HT1080 (cell line): ENCODE measurements around the gene MPZL1. TPM values are rescaled to one million over a fixed set of nuclear protein-coding genes. Genes with fewer than 3 reads are reported as not detected.
A peak's percentile ranks its signal among the peaks of the same experiment; 100 is the strongest.
"Not testable (repeated sequence)": the region's sequence is repeated elsewhere in the genome, so short reads cannot be mapped to it uniquely, and the experiment has no call there.

Experiments
- DNase-seq: peaks from one replicate; pipeline ENCODE4 v3.0.0-alpha.2; 2015; ENCODE audit warnings: low read depth
- total RNA-seq: library from RNA; depleted of rRNA; stranded (reverse); fragments of >200 nt; shearing (Covaris generic); gene quantifications from 2 replicates; pipeline ENCODE4 v1.2.3, GENCODE V29; 2014

Gene MPZL1
- total RNA-seq, 1 experiment from 2014 or later: 70.0 TPM

GRCh38 chr1:167806235-167806634, 84.5 kb downstream of the MPZL1 start:
- DNase-seq: not testable (repeated sequence)

GRCh38 chr1:167806676-167807075, 84.9 kb downstream of the MPZL1 start:
- not testable (repeated sequence) for DNase-seq

GRCh38 chr1:167808104-167808503, 86.3 kb downstream of the MPZL1 start:
- DNase-seq: peak; percentile 82

- DNase-seq: no peak
These were observed 86.9 kb downstream of the MPZL1 start for GRCh38 chr1:167808690-167809089.

GRCh38 chr1:167812972-167813371, 91.2 kb downstream of the MPZL1 start:
- no peak for DNase-seq

- DNase-seq: no peak
These were observed 93.9 kb downstream of the MPZL1 start for GRCh38 chr1:167815650-167816049.

GRCh38 chr1:167819849-167820683, 98.3 kb downstream of the MPZL1 start:
- DNase-seq: peak; percentile 98

- DNase-seq: no peak
These were observed 99.0 kb downstream of the MPZL1 start for GRCh38 chr1:167820684-167821355.

GRCh38 chr1:167821356-167821685, 99.5 kb downstream of the MPZL1 start:
- DNase-seq: no peak

- no peak for DNase-seq
These were observed 100.3 kb downstream of the MPZL1 start for GRCh38 chr1:167821969-167822685.

GRCh38 chr1:167824163-167824794, 102.5 kb downstream of the MPZL1 start:
- DNase-seq: no peak

- no peak for DNase-seq
These were observed 103.8 kb downstream of the MPZL1 start for GRCh38 chr1:167825419-167826079.

GRCh38 chr1:167826127-167826526, 104.3 kb downstream of the MPZL1 start:
- DNase-seq: no peak

GRCh38 chr1:167829868-167830267, 108.1 kb downstream of the MPZL1 start:
- DNase-seq: no peak

GRCh38 chr1:167830668-167831067, 108.9 kb downstream of the MPZL1 start:
- not testable (repeated sequence) for DNase-seq

- DNase-seq: no peak
These were observed 110.9 kb downstream of the MPZL1 start for GRCh38 chr1:167832693-167833092.

- no peak for DNase-seq
These were observed 112.1 kb downstream of the MPZL1 start for GRCh38 chr1:167833904-167834303.

- no peak for DNase-seq
These were observed 114.4 kb downstream of the MPZL1 start for GRCh38 chr1:167836197-167836596.

GRCh38 chr1:167837326-167837725, 115.5 kb downstream of the MPZL1 start:
- DNase-seq: no peak

GRCh38 chr1:167839009-167839408, 117.2 kb downstream of the MPZL1 start:
- DNase-seq: peak; percentile 23
